ENCODE data around the gene FKBP10. TPM values are rescaled to one million over a fixed set of nuclear protein-coding genes. Genes with fewer than 3 reads are reported as not detected.
A peak's percentile ranks its signal among the peaks of the same experiment; 100 is the strongest.
"Not testable (repeated sequence)": the region's sequence is repeated elsewhere in the genome, so short reads cannot be mapped to it uniquely, and the experiment has no call there.

FKBP10 gene
- total and polyA plus RNA-seq, 5 experiments from 2014 or later: not detected

DNA sequence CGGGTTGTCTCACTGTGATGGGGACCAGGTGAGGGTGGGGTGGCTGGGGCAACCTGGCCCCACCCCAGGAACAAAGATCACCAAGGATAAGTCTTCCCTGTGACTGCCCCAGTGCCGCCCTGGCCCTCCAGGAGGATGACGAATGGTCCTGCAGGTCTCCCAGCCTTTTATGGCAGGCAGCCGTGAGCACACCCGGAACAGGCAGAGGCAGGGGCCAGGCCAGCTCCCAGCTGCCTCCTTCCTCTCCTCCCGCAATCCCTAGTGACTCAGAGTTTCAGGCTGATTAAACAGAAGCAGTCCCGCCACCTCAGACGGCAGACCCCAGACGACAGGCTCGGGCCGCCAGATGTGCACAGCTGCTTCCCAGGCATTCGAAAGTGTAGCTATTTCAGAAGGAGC lies 39.6 kb upstream of the FKBP10 start:
- H3K27me3 Mint-ChIP-seq: peaks cover 0 to 1% (median 0%) of the 10 kb centered on the region in 5 donors
- H3K9me3 Mint-ChIP-seq: no peaks in the 10 kb centered on the region
- H3K36me3 Mint-ChIP-seq: no peaks in the 10 kb centered on the region
- DNase-seq: no peak
- no peak overlapping the region for H3K27ac Mint-ChIP-seq
- H3K4me3 Mint-ChIP-seq: no peak overlapping the region
- POLR2A ChIA-PET: interaction anchor here (0.6 kb wide), 1 partner anchor 354 kb away, joined by 3 read pairs; no protein-coding TSS in a partner anchor
- no peak for ATAC-seq
- H3K4me1 Mint-ChIP-seq: peaks cover 4 to 8% (median 6%) of the 10 kb centered on the region in 4 donors

DNA sequence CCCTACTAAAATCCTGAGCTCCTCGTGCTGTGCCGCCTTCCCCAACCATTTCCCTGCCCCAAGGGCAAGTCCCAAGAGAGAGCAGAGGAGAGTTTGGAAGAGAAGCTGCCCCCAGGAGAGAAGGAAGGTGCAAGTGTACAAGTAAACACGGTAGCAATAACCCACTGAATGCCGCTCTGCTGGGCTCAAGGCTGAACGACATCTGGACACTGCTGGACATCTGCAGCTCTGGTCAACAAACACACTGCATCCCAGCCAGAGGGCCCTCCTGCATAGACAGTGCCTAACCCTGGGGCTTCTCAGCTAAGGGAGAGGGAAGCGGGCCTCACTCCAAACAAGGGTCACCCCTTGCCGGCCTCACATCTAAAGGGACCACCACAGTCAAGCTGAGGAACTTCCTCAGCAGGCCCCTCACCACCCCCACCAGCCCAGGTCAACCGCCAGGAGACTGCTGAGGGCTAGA lies 39.0 kb upstream of the FKBP10 start:
- ATAC-seq (no peak), DNase-seq (no peak)
- Mint-ChIP-seq H3K4me1 (peaks cover 4 to 8% (median 7%) of the 10 kb centered on the region in 4 donors), H3K36me3 (no peaks in the 10 kb centered on the region), H3K27me3 (peaks cover 0 to 3% (median 0%) of the 10 kb centered on the region in 5 donors), H3K27ac (no peak overlapping the region), H3K9me3 (no peaks in the 10 kb centered on the region), H3K4me3 (no peak overlapping the region)
- POLR2A ChIA-PET: interaction anchor here (0.6 kb wide), 1 partner anchor 354 kb away, joined by 3 read pairs; no protein-coding TSS in a partner anchor

DNA sequence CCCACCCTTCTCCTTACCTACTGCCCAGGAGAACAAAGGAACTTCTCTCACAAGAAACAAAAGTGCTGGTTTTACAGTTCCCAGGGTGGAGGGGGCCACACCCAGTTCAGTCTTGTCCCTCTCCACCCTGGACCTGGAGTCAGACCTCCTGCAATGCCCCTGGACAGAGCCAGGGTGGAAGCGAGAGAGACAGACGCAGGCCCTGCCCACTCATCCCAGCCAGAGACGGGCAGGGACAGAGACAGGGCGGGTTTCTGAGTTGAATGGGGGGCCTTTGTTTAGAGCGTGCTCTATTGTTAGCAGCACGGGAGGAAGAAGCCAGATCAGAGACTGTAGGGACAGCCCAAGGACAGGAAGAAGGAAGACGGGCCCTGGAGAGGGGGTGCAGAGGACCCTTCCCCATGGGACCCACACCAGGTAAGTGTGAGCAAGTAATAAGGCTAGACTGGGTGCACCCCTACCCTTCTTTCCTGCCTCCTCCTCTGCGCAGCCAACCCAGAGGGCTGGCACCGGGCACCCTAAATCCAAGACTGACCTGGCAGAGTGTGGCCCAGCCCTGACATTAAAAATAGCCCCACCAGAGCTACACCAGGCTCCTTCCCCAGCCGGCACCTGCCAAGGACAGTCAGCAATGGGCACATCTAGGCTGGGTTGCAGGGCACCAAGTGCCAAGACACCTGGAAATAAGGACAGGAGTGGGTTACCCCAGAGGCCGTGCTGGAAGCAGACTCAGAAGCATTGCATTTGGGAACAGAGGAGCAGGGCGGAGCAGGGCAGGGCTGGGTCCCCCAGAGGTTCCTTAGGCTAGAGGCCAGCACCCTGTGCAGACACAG lies 37.2 kb upstream of the FKBP10 start:
- Mint-ChIP-seq H3K27ac (peak overlapping the region in 2 of 10 donors; percentile 32 to 45), H3K4me3 (no peak overlapping the region), H3K27me3 (peaks cover 0 to 6% (median 0%) of the 10 kb centered on the region in 5 donors), H3K4me1 (peaks cover 4 to 8% (median 6%) of the 10 kb centered on the region in 4 donors), H3K36me3 (no peaks in the 10 kb centered on the region), H3K9me3 (no peaks in the 10 kb centered on the region)
- POLR2A ChIA-PET: interaction anchor here (0.7 kb wide), 1 partner anchor 925 kb away, joined by 4 read pairs; no protein-coding TSS in a partner anchor
- no peak for ATAC-seq
- DNase-seq: no peak

DNA sequence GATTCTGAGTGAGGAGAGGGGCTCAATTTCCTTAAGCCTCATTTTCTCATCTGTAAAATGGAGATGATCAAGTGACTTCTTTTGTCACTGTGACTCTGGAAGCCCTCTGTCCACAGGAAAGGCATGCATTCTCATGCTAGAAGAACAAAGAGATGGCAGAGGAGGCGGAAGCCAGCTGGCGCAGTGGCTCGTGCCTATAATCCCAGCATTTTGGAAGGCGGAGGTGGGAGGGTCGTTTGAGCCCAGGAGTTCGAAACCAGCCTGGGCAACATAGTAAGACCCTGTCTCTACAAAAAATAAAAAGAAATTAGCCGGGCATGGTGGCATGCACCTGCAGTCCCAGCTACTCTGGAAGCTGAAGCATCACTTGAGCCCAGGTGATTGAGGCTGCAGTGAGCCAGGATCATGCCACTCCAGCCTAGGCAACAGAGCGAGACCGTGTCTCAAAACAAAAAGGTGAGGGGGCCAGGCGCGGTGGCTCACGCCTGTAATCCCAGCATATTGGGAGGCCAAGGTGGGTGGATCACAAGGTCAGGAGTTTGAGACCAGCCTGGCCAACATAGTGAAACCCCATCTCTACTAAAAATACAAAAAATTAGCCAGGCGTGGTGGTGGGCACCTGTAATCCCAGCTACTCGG lies 36.4 kb upstream of the FKBP10 start:
- H3K9me3 Mint-ChIP-seq, H3K36me3 Mint-ChIP-seq, H3K4me1 Mint-ChIP-seq, H3K4me3 Mint-ChIP-seq, POLR2A ChIA-PET, H3K27ac Mint-ChIP-seq, H3K27me3 Mint-ChIP-seq, DNase-seq, ATAC-seq: not testable (repeated sequence)

DNA sequence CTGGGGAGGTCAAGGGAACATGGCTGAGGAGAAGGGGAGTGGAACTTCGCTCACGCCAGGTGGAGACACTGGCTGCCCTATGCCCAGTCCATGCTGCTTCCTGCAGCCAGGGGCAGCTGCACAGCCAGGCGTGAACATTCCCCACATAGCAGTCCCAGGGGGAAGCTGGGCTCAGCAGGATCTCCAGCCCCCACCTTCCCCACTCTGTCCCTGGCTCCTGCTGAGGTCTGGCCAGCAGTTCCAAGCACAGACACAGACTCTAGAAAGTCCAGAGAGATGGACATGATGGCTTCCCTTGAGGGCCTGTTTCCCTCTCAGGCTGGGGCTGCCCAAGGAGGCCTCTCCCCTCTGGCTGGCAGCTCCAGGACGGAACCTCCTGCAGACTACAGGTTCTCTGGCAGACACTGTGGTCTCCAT lies 35.6 kb upstream of the FKBP10 start:
- DNase-seq (no peak), ATAC-seq (no peak)
- no peaks in the 10 kb centered on the region for H3K9me3 Mint-ChIP-seq
- no peak overlapping the region for H3K4me3 Mint-ChIP-seq
- H3K27me3 Mint-ChIP-seq: peaks cover 0 to 10% (median 4%) of the 10 kb centered on the region in 5 donors
- H3K36me3 Mint-ChIP-seq: no peaks in the 10 kb centered on the region
- POLR2A ChIA-PET: interaction anchor here (1.1 kb wide), 1 partner anchor 10 kb away, joined by 4 read pairs; the partner anchor contains the start of gene JUP
- no peak overlapping the region for H3K27ac Mint-ChIP-seq
- H3K4me1 Mint-ChIP-seq: peaks cover 0 to 10% (median under 1%) of the 10 kb centered on the region in 4 donors

DNA sequence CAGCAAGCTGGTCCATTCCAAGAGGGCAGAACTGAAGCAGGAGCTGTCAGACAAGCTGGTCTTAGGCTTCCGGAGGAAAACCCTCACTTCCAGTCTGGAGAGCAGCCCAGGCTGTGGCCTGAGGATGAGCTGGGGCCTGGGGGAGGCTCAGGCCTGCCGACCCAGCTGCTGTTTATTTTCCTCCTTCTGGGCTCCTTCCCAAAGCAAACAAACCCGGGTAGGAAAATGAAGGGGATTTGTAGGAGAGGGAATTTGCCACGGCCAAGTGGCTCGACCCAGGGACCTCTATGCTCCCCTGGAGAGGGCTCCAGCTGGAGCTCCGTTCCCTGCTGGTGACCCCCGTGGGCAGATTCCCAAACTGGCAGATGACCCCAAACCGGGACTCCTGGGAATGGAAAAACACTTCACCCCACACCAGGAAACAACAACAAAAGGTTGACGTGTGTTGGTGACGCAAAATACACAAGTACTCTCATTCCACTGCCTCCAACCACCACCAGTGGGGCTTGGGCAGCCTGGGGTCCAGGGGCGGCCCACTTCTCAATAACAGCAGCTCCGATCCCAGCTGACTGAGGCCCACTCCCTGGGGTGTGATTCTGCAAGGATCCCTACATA lies 35.1 kb upstream of the FKBP10 start:
- Mint-ChIP-seq H3K36me3 (no peaks in the 10 kb centered on the region), H3K4me1 (peaks cover 0 to 14% (median under 1%) of the 10 kb centered on the region in 4 donors), H3K4me3 (no peak overlapping the region), H3K27ac (no peak overlapping the region), H3K9me3 (no peaks in the 10 kb centered on the region), H3K27me3 (peaks cover 0 to 14% (median 10%) of the 10 kb centered on the region in 5 donors)
- ATAC-seq (no peak), DNase-seq (no peak)
- POLR2A ChIA-PET: interaction anchor here (0.6 to 1.1 kb wide), 2 partner anchors 9 to 827 kb away, joined by 3 to 4 read pairs; partner anchors contain the start of gene JUP

DNA sequence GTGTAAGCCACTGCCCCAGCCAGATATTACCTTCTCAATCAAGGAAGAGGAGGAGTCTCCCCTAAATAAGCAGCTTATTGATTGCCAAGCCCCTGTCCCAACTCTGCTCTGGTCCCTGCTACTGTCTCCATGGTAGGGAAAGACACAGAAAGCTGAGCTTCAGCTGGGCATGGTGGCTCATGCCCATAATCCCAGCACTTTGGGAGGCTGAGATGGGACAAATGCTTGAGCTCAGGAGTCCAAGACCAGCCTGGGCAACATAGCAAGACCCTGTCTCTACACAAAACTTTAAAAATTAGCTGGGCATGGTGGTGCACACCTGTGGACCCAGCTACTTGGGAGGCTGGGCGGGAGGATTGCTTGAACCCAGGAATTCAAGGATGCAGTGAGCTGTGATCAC lies 32.9 kb upstream of the FKBP10 start:
- POLR2A ChIA-PET: no interaction called here
- Mint-ChIP-seq H3K4me3 (no peak overlapping the region), H3K9me3 (no peaks in the 10 kb centered on the region), H3K36me3 (no peaks in the 10 kb centered on the region), H3K27me3 (peaks cover 5 to 32% (median 14%) of the 10 kb centered on the region in 5 donors), H3K4me1 (peaks cover 2 to 31% (median 6%) of the 10 kb centered on the region in 4 donors), H3K27ac (no peak overlapping the region)
- DNase-seq (no peak), ATAC-seq (no peak)

DNA sequence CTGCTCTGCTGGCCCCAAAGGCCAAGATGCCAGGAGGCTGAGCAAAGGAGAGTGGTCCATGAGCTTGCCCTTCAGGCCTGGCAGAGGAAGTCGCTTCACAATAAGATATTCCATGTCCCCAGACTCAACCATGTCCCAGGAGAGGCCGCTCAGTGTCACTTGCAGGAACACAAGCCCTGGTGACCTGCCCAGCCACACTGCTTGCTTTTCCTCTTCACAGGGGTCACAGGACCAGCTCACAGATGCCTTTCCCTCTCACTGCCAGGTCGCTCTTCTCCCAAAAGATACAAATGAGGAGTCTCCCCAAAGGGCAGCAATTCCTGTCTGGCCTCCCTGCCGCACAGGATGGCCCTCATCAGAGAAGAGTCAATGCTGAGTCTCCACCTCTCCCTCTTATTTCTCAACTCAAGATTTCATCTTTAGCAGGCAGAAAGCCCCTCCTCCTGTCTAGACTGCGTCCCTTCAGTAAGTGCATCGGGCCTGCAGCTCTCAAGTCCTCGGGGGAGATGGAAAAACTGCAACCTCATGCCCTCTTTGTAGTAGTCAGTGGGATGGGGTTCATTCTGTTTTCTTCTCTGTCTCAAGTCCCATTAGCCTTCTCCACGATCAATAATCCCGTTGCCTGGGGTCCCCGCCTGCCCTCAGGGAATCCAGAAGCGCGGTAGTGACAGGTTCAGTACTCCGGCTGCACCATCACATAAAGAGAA lies 31.2 kb upstream of the FKBP10 start:
- ATAC-seq: no peak
- POLR2A ChIA-PET: no interaction called here
- no peaks in the 10 kb centered on the region for H3K36me3 Mint-ChIP-seq
- peaks cover 2 to 36% (median 14%) of the 10 kb centered on the region in 4 donors for H3K4me1 Mint-ChIP-seq
- peak overlapping the region in 1 of 10 donors; percentile 50 for H3K4me3 Mint-ChIP-seq
- H3K27me3 Mint-ChIP-seq: peaks cover 5 to 34% (median 14%) of the 10 kb centered on the region in 5 donors
- DNase-seq: no peak
- peak overlapping the region in 1 of 10 donors; percentile 25 for H3K27ac Mint-ChIP-seq
- no peaks in the 10 kb centered on the region for H3K9me3 Mint-ChIP-seq

DNA sequence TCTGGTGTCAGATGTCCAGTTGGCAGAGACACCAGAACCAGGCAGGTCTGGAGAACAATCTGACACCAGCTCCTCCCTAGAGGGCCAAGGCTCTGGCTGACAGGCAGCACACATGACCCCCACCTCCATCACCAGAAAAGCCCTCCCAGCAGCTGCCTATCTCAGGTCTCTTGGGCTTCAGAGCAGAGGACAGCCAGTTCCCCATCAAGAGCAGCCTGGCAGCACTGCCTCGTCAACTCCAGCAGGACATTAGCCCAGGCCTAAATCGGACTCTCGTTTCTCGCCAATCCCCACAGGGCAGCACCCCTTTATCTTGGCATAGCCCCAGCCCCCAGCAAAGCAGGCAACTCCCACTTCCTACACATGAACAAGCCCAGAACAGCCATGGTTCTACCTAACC lies 30.7 kb upstream of the FKBP10 start:
- H3K4me3 Mint-ChIP-seq: peak overlapping the region in 2 of 10 donors; percentile 30 to 50
- H3K36me3 Mint-ChIP-seq: no peaks in the 10 kb centered on the region
- H3K4me1 Mint-ChIP-seq: peaks cover 4 to 42% (median 19%) of the 10 kb centered on the region in 4 donors
- peak overlapping the region in 1 of 10 donors; percentile 25 for H3K27ac Mint-ChIP-seq
- POLR2A ChIA-PET: no interaction called here
- ATAC-seq: no peak
- H3K27me3 Mint-ChIP-seq: peaks cover 5 to 36% (median 14%) of the 10 kb centered on the region in 5 donors
- DNase-seq: no peak
- H3K9me3 Mint-ChIP-seq: no peaks in the 10 kb centered on the region

DNA sequence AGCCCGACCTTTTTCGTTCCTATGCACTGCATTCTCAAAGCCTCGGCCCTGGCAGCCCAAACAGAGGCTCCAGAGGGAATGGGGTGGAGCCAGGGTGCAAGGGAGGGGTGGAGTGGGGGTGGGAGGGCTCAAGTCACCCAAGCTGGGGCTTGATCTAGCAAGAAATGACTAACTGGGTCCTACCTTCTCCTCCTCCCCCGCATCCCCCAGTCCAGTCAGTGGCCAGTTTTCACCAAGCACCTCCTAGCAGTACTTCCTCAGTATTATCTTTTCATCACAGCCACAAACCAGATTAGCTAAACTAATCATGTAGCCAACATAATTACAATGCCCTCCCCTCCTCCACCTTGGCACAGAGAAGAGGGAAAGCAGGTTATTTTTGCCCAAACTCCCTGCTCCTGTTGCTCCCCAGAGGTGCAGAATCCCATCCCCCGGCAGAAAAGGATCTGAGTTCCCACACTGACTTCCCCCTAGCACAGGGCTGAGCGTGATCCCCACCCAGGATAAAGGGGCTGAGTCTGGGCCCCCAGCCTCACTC lies 28.5 kb upstream of the FKBP10 start:
- Mint-ChIP-seq H3K4me3 (peak overlapping the region in 4 of 10 donors; percentile 22 to 71 (median 40)), H3K36me3 (no peaks in the 10 kb centered on the region), H3K9me3 (no peaks in the 10 kb centered on the region), H3K4me1 (peaks cover 7 to 51% (median 38%) of the 10 kb centered on the region in 4 donors), H3K27ac (peak overlapping the region in 1 of 10 donors; percentile 7), H3K27me3 (peaks cover 5 to 35% (median 14%) of the 10 kb centered on the region in 5 donors)
- ATAC-seq: no peak
- POLR2A ChIA-PET: no interaction called here
- DNase-seq: no peak

DNA sequence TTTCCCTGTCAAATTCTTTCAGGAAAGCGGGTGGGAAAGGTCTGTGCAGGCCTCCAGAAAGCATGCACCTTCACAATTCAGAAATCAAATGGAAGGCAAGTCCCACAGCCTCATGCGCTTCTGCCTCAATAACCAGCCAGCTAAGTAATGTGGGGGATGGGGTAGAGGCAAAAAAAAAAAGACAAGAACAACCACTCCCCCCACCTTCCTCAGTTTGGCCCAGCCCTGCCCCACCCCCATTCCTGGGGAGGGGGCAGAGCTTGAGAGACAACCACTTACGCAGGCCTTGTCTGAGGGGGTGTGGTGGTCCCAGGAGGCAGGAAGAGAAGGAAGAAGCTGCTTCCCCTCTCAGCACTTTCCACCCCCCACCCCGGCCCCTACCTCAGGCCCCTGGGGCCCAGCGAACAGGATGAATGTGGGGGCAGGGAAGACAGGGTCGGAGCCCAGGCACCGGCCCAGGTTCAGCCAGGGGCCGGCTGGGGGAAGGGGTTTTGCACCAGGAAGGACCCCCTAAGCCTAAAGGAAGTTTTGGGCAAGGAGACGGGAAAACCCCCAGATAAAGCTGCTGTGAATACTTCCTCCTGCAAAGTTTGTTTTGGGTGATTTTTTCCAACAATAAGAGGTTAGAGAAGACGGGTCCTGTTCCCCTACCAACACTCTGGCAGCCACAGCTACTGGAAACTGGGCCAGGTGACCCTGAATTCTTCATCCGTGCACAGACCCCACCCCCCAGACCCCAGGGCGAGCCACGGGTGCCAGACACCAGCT lies 27.5 kb upstream of the FKBP10 start:
- Mint-ChIP-seq H3K27ac (peak overlapping the region in 4 of 10 donors; percentile 27 to 43 (median 32)), H3K9me3 (no peaks in the 10 kb centered on the region), H3K27me3 (peaks cover 5 to 35% (median 14%) of the 10 kb centered on the region in 5 donors), H3K4me1 (peaks cover 7 to 51% (median 40%) of the 10 kb centered on the region in 4 donors), H3K36me3 (no peaks in the 10 kb centered on the region), H3K4me3 (peak overlapping the region; percentile 53 to 80 (median 74))
- no peak for ATAC-seq
- peak in 1 of 10 donors; percentile 19 for DNase-seq
- POLR2A ChIA-PET: interaction anchor here (1.2 to 1.8 kb wide), 3 partner anchors 14 to 96 kb away, joined by 3 to 15 read pairs (median 4); partner anchors contain the start of gene EIF1

Measured in naive thymus-derived CD8-positive, alpha-beta T cell (primary cell).